Measurements from ENCODE around the gene RNF40.
A peak's percentile ranks its signal among the peaks of the same experiment; 100 is the strongest.

RNF40 gene

DNA sequence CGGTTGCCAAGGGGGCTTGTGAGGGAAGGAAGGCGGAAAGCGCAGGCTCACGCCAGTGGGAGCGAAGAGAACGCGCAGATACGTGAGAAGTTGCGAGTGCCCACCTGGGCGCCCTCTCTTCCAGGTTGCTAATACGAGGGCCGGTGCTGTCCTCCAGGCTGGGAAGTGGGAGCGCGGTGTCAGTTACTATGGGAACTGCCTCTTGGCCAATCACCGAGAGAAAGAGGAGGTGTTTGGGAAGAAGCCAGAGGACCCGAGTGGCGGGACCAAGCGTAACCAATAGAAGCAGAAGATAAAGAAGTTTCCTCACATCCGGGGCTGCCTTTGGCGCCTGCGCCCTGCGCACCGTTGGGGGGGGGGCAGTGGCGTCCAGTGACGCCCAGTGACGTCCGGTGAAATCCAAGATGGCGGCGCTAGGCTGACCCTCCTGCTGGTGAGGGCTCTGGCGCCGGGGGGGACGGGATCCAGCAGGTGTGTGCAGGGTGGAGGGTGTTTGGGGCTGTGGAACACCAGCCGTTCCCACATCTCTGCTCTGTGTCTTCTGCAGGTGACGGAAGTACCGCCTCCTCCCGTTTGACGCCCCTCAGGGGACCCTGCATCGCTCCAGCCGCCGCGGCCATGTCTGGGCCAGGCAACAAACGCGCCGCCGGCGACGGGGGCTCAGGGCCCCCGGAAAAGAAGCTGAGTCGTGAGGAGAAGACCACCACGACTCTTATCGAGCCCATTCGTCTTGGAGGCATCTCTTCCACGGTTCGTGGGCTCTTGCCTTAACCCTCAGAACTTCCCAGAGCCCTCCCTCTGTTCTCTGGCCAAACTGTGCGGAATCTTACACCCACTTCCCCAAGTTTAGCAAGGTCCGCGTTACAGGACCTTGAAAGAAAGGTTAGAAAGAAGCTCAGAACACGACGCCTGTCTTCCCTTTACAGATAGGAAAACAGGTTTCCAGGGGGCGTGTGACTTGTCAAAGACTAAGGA, at the start of gene RNF40, which contains the start of gene CFAP119:
RNF40 (plus strand) TSS at position 395 of the 975 bp plus-strand sequence; CDS start at position 619, 224 bp downstream.
CFAP119 (minus strand) TSS at position 135 of the 975 bp plus-strand sequence. CDS start 314 bp downstream, outside the sequence.
- peak; percentile 98 for DNase-seq

DNA sequence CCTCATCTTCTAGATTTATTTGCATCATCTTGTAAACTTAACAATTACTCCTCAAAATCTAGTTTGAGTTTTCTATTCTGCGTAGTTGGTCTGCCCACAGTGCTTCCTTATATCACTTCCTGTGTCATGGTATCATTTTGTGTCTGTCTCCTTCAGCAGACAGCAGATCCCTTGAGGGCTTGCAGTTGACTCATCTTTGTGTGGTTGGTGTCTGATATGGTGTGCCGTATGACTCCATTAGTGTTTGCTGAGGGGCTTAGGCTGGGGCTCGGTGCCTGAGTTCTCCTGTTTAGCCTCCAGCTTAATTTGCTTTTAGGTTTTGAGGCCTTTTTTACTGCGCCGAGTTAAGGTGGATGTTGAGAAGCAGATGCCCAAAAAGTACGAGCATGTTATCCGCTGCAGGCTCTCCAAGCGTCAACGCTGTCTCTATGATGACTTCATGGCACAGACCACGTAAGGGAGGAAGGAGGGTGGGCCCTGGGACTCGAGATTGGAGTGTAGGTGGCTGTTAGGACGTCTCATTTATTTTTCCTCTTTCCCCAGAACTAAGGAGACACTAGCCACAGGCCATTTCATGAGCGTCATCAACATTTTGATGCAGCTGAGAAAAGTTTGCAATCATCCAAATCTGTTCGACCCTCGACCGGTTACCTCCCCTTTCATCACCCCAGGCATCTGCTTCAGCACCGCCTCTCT, 46.2 kb upstream of the RNF40 start:
- DNase-seq = peak; percentile 88

DNA sequence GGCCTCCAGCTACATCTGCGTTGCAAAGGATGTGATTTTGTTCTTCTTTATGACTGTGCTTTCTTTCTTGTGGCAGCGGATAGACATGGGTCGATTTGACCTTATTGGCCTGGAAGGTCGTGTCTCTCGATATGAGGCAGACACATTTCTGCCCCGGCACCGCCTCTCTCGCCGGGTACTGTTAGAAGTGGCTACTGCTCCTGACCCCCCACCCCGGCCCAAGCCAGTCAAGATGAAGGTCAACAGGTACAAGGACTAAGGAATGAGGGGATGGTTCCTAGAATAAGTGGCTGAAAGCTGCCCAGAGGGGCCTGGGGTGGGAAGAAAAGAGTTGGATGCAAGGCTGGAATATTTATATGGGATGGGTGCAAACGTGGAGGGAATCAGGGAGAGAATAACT, 42.0 kb upstream of the RNF40 start:
- DNase-seq = no peak

DNA sequence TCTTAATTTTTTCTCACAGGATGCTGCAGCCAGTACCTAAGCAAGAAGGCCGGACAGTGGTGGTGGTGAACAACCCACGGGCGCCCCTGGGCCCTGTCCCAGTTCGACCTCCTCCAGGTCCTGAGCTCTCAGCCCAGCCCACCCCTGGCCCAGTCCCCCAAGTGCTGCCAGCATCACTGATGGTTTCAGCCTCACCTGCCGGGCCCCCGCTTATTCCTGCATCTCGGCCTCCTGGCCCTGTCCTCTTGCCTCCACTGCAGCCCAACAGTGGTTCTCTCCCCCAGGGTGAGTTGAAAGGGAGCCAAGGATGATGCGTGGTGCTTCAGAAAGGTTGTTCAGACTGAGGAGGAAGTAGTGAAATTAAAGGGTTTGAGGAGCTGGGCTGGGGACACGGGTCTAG, 41.4 kb upstream of the RNF40 start:
- no peak for DNase-seq

DNA sequence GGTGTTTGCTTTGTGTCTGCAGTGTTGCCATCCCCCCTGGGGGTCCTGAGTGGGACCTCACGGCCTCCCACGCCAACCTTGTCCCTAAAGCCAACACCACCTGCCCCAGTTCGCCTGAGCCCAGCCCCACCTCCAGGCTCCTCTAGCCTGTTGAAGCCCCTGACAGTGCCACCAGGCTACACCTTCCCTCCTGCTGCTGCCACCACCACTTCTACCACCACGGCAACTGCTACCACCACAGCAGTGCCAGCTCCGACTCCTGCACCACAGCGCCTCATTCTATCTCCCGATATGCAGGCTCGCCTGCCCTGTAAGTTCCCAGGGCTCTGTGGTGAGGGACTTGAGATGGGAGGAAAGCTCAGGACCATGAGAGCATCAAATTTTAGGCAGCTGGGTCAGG, 41.0 kb upstream of the RNF40 start:
- DNase-seq = no peak

DNA sequence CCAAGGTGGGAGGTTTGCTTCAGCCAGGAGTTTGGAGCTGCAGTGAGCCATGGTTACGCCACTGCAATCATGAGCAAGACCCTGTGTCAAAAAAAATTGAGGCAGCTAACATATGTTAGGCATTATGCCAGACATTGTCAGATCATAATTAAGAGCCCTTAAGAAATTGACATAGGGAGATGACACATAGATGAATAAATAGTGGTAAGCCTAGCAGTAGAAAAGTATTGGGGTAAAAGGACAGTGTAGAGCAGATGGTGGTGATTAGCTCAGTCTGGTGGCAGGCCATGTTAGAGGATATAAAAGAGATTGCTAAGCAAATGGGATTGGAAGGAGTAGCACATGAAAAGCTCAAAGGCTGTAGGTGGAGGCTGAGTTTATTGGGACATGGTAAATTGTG, 40.5 kb upstream of the RNF40 start:
- no peak for DNase-seq

DNA sequence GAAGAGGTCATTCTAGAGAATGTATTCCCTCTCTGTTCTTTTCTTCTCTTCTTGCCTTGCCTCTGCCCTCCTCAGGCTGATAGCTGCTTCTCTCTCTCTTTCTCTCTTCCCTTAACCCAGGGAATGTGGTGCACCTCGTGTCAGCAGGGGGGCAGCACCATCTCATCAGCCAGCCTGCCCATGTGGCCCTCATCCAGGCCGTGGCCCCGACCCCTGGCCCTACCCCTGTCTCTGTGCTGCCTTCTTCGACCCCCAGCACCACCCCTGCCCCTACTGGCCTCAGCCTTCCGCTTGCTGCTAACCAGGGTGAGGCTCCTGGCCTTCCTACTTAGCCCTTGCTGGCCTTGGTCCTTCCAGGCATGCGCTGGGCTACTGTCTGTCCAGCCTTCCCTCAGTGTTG, 39.7 kb upstream of the RNF40 start:
- no peak for DNase-seq

DNA sequence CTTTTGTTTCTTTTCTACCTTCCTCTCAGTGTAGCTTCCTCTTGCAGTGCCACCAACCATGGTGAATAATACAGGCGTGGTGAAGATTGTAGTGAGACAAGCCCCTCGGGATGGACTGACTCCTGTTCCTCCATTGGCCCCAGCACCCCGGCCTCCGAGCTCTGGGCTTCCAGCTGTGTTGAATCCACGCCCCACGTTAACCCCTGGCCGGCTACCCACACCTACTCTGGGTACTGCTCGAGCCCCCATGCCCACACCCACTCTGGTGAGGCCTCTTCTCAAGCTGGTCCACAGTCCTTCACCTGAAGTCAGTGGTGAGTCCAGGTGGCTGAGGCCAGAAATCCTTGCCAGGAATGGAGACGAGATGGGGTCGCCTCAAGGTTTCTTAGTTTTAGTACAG, 39.2 kb upstream of the RNF40 start:
- DNase-seq = no peak

DNA sequence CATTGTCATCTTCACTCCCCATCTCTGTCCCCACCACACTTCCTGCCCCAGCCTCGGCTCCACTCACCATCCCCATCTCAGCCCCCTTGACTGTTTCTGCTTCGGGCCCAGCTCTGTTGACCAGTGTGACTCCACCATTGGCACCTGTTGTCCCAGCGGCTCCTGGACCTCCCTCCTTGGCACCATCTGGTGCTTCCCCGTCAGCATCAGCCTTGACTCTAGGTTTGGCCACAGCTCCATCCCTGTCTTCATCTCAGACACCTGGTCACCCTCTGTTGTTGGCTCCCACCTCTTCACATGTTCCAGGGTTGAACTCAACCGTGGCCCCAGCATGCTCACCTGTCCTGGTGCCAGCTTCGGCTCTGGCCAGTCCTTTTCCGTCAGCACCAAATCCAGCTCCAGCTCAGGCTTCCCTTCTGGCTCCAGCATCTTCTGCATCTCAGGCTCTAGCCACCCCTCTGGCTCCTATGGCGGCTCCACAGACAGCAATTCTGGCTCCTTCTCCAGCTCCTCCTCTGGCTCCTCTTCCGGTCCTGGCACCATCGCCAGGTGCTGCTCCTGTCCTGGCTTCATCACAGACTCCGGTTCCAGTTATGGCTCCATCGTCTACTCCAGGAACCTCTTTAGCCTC, 38.3 kb upstream of the RNF40 start:
- no peak for DNase-seq

DNA sequence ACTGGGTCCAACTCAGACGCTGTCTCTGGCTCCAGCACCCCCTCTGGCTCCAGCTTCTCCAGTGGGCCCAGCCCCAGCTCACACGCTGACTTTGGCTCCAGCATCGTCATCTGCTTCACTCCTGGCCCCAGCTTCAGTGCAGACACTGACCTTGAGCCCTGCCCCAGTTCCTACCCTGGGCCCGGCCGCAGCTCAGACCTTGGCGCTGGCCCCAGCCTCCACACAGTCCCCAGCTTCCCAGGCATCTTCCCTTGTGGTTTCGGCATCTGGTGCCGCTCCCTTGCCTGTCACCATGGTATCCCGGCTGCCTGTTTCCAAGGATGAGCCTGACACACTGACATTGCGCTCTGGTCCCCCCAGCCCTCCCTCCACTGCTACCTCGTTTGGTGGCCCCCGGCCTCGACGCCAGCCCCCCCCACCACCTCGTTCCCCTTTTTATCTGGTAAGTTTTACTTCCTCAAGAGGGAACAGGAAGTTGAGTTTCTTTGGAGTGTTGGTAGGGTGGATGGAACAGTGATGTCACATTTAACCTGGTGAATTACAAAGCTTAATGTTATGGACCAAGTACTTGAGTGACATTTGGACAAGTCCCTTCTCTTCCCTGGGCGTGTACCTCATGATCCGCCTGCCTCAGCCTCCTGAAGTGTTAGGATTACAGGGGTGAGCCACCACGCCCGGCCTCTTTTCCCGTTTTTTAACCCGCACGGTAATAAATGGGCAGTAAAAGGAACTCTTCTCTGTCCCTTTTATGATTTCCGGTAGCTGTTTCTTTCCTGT, 37.3 kb upstream of the RNF40 start:
- peak; percentile 78 for DNase-seq

DNA sequence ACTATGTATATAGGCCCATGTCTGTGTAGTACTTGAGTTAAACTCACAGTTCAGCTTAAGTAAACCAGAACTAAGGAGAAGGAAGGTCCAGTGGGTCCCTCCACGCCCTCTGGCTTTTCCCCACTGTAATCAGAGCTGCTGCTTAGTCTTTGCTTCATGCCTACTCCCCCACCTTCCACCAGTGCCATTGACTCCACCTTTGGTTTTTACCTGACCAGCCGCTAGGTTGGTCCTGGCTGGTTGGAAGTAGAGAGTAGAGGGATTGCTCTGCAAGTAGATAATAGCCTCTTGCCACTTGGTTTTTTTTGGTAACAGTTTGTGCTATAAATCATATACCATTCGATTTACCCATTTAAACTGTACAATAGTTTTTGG, 36.7 kb upstream of the RNF40 start:
- DNase-seq = no peak

DNA sequence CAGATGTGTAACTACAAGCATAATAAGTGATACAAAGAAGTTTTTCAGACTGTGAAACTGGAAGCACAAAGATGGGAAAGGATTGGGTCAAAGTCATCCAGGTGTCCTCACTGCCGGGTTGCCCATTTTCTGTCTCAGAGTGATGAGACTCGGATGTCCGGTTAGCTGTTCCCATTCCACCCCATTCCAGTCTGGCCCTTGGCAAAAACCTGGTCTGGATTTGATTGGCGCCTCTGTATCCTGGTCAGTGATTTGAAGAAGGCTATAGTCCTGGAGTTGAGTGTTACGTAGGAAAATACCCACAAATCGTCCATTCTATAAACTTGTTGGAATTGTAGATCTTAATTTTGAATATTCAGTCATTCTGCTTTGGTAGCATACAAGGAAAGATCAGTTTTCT, 33.8 kb upstream of the RNF40 start:
- no peak for DNase-seq

DNA sequence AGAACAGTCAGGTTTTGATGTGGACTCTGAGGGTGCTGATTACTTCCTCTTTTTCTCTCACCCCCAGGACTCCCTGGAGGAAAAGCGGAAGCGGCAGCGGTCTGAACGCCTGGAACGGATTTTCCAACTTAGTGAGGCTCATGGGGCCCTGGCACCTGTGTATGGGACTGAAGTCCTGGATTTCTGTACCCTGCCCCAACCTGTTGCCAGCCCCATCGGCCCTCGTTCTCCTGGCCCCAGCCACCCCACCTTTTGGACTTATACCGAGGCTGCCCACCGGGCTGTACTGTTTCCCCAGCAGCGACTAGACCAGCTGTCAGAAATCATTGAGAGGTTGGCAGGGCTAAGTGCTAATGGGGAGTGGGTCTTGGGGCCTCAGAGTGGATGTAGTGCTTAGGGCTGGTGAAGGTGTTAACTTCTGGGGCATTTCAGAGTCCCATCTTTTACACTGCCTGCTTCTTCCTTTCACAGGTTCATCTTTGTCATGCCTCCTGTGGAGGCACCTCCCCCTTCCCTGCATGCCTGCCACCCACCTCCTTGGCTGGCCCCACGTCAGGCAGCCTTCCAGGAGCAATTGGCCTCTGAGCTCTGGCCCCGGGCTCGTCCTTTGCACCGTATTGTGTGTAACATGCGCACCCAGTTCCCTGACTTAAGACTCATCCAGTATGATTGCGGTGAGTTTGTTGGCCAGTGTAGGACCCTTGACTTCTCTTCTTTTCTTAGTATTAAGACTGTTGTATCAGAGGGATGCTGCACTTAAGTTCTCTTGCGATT, 33.0 kb upstream of the RNF40 start:
- DNase-seq = peak; percentile 79

DNA sequence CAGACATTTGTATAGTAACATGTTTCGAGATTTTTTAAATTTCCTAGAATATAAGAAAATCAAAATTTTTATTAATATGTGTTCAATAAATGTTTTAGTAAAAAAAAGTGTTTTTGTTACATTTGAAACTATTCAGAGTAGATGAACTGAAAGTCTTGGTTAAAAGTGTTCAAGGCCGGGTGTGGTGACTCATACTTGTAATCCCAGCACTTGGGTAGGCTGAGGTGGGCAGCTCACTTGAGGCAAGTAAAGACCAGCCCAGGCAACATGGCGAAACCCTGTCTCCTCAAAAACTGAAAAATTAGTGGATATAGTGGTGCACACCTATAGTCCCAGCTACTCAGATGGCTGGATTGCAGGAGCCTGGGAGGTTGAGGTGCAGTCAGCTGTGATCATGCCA, 30.7 kb upstream of the RNF40 start:
- no peak for DNase-seq

DNA sequence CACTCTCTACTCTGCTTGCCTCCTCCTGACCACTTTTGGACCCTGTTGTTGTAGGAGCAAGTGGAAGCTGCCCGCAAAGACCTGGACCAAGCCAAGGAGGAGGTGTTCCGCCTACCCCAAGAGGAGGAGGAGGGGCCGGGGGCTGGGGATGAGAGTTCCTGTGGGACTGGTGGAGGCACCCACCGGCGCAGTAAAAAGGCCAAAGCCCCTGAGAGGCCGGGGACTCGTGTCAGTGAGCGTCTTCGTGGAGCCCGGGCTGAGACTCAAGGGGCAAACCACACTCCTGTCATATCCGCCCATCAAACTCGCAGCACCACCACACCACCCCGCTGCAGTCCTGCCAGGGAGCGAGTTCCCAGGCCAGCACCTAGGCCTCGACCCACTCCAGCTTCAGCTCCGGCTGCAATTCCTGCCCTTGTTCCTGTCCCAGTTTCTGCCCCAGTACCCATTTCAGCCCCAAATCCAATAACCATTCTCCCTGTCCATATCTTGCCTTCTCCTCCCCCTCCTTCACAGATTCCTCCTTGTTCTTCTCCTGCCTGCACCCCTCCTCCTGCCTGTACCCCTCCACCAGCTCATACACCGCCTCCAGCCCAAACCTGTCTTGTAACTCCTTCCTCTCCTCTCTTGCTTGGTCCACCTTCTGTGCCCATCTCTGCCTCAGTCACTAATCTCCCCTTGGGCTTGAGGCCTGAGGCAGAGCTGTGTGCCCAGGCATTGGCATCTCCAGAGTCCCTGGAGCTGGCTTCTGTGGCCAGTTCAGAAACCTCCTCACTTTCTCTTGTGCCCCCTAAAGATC, 24.9 kb upstream of the RNF40 start:
- DNase-seq = no peak

DNA sequence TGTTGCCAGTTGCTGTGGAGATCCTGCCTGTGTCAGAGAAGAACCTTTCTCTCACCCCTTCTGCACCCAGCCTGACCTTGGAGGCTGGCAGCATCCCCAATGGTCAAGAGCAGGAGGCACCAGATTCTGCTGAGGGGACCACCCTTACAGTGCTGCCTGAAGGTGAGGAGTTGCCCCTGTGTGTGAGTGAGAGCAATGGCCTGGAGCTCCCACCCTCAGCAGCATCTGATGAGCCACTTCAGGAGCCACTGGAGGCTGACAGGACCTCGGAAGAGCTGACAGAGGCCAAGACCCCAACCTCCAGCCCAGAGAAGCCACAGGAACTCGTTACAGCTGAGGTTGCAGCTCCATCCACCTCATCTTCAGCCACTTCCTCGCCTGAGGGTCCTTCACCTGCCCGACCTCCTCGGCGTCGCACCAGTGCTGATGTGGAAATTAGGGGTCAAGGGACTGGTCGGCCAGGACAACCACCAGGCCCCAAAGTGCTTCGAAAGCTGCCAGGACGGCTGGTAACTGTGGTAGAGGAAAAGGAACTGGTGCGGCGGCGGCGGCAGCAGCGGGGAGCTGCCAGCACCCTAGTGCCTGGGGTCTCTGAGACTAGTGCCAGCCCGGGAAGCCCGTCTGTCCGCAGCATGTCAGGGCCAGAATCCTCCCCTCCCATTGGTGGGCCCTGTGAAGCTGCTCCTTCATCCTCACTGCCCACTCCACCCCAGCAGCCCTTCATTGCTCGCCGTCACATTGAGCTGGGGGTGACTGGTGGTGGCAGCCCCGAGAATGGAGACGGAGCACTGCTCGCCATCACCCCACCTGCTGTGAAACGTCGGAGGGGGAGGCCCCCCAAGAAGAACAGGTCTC, 24.1 kb upstream of the RNF40 start:
- no peak for DNase-seq

DNA sequence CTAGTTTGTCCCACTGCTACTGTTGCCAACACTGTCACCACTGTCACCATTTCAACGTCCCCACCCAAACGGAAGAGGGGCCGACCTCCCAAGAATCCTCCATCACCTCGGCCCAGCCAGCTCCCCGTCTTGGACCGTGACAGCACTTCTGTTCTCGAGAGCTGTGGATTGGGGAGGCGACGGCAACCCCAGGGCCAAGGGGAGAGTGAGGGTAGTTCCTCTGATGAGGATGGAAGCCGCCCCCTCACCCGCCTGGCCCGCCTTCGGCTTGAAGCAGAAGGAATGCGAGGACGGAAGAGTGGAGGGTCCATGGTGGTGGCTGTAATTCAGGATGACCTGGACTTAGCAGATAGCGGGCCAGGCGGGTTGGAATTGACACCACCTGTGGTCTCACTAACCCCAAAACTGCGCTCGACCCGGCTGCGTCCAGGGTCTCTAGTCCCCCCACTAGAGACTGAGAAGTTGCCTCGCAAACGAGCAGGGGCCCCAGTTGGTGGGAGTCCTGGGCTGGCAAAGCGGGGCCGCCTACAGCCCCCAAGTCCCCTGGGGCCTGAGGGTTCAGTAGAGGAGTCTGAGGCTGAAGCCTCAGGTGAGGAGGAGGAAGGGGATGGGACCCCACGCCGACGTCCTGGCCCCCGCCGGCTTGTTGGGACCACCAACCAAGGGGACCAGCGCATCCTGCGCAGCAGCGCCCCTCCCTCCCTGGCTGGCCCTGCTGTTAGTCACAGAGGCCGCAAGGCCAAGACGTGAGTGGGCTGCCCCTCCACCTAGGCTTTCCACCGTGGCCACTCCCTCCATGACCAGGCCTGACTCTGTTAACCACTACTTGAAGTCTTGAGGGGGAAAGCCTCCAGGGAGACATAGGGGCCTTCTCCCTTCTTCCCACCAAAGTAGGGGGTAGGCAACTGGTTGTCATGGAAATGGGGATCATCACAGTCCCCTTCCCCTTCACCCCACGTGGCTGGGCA, 22.9 kb upstream of the RNF40 start:
- DNase-seq = no peak

DNA sequence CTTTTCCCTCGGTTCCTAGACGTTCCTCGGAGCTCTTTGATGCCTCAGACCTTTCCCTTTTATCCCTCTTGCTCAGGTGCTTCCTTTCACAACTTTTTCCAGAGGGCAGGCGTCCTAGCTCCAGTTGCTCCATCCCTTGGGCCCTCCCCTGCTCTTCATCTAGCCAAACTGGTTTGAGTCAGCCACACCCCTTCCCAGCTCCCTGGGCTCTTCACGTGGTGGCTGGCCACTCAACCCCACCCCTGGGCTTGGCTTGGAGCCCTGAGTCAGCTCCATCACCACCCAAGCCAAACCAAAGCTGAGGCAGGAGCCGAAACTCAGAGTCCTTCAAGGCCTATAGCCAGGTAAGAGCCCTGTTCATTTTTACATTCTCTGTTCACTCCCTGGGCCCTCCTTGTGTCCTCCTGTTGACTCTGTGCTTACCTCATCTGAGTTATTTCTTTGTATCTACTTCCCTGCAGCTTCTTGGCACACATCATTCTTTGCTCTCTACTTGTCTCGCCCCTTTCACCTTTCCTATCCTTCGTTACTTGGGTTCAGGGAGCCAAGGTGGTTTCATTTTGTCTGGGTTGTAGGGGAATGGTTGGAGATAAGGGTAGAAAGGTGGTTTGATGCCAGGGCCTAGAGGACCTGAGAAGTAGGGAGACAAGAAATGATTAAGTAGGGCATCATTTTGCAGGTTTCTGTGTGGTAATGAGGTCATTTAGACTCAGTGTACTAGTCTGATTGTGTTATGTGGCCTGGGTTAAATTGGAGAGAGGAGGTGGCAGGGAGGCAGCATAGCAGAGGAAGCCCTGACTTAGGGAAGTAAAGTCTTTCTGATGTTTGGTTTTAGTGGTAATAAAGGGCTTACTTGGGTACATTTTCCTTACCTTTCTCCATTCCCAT, 21.5 kb upstream of the RNF40 start:
- DNase-seq = no peak
